ENCODE measurements around the gene ITPA.

Gene ITPA

DNA sequence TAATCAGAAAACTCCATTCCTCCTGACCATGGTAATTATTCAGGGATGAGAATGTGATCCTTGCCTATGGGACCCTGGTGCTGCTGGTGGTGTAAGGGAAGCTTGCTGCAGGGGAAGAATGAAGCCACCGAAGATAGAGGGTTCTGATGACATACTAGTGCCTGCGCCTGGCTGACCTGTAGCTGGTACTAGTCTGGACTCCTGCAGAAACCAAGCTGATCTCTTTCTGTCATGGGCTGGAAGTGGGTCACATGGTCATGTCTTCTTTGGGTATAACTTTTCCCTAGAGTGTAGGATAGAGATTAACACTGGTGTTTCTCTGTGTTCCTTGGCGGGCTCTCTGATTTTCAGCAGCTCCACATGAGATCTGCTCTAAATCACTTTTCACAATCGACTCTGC is 38.3 kb downstream of the ITPA start:
- DNase-seq, result no peak

DNA sequence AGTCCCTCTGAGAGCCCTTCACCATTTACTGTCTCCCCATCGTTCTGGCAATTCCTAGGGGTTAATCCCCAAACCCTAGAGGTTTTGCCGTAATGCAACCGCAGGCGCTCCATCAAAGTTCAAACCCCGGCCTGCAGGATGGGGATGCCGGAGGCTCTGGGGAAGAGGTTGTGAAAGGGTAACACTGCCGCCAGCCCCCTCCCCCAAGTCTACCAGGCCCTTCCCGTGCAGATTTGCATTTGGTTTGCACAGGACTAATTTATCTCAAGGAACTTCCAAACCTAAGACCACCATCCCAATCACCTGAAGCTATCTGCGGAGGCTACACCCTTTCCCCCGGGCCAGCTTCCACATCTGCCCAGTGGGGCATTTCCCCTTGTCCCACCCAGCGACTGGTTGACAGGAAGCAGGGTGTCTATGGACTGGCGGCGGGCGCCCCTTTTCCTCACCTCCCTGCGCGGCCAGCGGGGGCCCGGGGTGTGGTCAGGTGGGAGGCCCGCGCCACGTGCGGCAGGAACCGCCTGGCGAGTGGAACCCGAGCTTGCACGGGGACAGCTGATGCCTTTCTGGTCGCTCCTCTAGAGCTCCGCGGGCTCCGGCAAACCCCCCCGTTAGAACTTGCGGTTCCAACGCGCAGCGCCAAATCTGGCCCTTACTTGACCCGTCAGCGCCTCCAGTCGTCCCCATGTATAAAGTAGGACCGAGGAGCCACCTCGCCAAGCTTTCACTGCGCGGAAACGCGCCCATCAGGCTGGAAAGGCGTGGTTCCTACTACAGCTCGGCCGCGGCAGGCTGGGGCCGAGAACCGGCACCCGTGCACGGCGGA is 39.1 kb downstream of the ITPA start:
- DNase-seq, result no peak

- DNase-seq, result no peak
These were observed 39.7 kb downstream of the ITPA start for GRCh38 chr20:3248993-3249347.

DNA sequence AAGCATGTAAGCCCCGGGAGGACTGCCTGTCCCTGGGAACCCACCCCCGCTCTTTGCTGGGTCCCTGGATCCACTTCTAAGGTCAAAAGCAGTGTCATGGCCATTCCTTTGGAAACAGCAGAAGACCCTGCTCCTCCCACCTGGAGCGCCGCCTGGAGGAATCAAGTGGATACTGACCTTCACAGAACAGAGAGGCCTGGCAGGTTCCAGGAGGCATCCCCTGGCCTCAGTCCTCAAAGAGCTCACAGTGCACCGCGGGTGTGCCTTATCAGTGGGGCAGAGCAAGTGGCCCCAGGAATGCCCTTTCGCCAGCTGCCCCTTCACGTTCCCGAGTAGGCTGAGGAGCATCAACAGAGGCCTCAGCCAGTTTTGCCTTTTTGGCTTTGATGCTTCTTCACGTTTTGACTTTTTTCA is 40.8 kb downstream of the ITPA start:
- DNase-seq, result no peak

DNA sequence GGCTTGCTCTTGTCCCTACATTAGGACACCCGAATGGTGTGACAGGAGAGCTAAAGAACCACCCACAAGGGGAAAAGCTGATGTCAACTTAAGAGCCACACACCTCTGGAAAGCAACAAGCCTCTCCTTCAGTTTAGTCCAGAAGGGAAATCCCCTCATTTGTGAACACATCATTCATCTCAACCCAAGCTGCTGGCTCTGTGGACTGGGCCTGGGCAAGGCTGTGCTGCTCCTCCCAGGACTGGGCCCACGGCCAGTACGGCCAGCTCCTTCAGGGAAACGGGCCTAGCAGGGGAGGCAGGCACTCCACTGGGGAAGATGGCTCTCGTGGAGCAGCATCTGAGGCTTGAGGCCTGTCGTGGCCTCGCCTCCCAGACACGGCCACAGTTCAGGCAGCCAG is 42.5 kb downstream of the ITPA start:
- DNase-seq, result no peak

DNA sequence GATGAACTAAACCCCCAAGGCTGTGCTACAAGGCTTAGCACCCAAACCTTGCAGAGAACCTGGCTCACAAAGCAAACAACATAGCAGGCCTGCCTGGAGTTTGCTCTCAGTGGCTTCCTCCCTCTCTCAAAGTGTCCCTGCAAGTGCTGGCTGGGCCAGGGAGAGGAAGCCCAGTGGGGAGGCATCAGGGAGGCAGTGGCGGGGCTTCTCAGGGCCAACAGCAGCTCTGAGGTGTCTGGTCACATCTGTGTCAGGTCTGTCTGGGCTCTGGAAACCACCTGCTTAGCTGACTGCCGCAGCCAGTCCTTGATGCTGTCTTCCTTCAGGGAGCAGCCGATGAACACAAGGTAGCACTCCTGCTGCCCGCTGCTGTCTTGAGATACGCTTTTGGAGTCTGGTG is 46.4 kb downstream of the ITPA start:
- no peak for DNase-seq

GRCh38 chr20:3258429-3258828 is 49.1 kb downstream of the ITPA start:
- DNase-seq, result no peak

- no peak for DNase-seq
These were observed 53.3 kb downstream of the ITPA start for GRCh38 chr20:3262566-3262965.

- DNase-seq, result no peak
These were observed 60.8 kb downstream of the ITPA start for GRCh38 chr20:3270051-3270450.

- no peak for DNase-seq
These were observed 64.1 kb downstream of the ITPA start for GRCh38 chr20:3273371-3273770.

All from cortex of kidney (tissue), 1 donor.